GM21526 (cell line): ENCODE data around the gene MYOZ1.
"Not testable (repeated sequence)": the region's sequence is repeated elsewhere in the genome, so short reads cannot be mapped to it uniquely, and the experiment has no call there.

Experiments
- ATAC-seq: cut with Tn5 transposase; IDR thresholded peaks from one replicate; pipeline ENCODE4 v1.9.1; 2021; ENCODE audit warnings: moderate library complexity; ENCODE audit not compliant: unreplicated experiment, low FRiP score

Gene MYOZ1

GRCh38 chr10:73641328-73642060 lies at the start of gene MYOZ1:
MYOZ1 (minus strand) TSS chr10:73641474; CDS start chr10:73640017, 1,457 bp downstream.
- no peak for ATAC-seq

DNA sequence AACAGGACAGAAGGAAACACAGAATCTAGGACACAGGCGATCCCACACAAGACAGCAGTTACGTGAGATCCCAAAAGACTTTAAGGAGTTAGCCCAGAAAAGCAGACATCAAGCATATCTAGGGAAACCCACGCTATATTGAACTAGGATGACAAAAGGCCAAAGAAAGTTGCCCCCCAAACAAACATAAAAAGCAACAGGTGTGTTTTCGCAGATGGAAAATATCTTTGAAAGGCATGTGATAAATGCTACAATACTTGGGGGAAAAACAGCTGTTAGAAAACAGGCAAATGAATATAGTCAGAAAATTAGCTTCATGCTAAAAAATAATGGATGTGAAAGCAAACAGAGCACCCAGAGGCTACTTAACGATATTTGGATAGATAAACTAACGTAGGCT lies 49.5 kb upstream of the MYOZ1 start:
- ATAC-seq: not testable (repeated sequence)

DNA sequence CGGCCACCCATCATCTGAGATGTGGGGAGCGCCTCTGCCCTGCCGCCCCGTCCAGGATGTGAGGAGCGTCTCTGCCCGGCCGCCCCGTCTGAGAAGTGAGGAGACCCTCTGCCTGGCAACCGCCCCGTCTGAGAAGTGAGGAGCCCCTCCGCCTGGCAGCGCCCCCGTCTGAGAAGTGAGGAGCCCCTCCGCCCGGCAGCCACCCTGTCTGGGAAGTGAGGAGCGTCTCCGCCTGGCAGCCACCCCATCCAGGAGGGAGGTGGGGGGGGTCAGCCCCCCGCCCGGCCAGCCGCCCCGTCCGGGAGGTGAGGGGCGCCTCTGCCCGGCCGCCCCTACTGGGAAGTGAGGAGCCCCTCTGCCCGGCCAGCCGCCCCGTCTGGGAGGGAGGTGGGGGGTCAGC lies 48.3 kb upstream of the MYOZ1 start:
- not testable (repeated sequence) for ATAC-seq

- ATAC-seq: not testable (repeated sequence)
Measured at GRCh38 chr10:73687641-73688040, 46.4 kb upstream of the MYOZ1 start.

GRCh38 chr10:73674546-73674945 lies 33.3 kb upstream of the MYOZ1 start:
- ATAC-seq: not testable (repeated sequence)

DNA sequence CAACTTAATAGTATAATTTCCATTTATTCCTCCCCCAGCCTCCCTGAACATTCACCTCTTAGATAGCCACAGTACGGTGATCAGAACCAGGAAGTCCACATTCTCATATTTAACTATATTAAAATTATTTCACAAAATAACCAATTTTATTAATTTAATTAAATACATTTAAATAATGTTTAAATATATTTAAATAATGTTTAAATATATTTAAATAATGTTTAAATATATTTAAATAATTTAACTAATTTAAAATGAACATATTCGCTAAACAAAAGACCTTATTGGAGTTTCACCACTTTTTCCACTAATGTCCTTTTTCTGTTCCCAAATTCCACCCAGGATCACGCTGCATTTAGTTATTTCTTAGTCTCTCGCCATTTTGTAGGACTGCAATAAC lies 27.1 kb upstream of the MYOZ1 start:
- ATAC-seq: not testable (repeated sequence)

DNA sequence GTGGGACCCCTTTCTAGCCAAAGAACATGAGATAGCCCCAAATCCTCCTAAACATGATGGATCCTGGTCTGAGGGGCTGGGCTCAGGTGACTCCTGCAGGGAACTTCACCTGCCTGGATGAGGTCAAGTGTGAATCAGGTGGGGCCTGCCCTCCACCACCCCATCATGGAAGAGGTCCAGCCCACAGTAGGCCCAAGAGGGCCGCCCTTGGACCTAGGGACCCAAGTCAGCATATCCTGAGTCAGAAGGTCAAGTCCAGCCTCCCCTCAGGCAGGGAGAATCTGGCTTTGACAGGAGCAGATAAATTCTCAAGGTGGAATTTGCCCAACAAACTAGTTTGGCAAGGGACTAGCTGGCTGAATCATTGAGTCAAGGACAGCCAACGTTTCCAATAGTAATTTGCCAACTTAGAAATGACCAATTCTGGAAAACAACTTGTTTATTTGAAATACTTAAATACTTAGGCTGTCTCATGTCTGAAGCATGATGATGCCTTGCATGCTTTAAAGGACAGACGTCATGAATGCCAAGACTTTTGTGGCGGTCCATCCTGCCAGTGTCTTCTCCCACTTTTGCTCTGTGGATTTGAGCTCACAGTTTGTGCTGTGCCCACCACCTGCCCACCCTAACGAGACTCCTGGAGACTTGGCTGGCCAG lies 25.0 kb upstream of the MYOZ1 start:
- not testable (repeated sequence) for ATAC-seq

- not testable (repeated sequence) for ATAC-seq
Measured at GRCh38 chr10:73665581-73665980, 24.3 kb upstream of the MYOZ1 start.

GRCh38 chr10:73664156-73665040 lies 23.1 kb upstream of the MYOZ1 start:
- not testable (repeated sequence) for ATAC-seq

DNA sequence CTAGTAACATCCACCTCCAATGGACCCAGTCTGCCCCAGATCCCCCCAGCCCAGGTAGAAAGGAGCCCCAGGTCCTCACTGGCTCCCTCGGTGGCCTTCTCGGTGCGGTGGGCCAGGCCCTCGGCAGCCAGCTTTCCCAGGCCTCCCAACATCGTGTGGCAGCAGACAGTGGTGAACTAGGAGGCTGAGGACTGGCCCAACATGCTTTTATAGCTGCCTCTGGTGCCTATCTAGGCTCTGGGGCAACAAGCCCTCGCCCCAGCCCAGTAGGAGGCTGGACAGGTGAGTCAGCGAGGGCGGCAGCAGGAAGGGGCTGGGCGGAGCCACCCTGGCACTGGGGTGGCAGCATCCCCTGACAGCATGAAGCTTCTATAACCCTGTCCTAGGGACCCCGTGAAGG lies 22.3 kb upstream of the MYOZ1 start:
- ATAC-seq: not testable (repeated sequence)

GRCh38 chr10:73662705-73663104 lies 21.4 kb upstream of the MYOZ1 start:
- ATAC-seq: not testable (repeated sequence)

- no peak for ATAC-seq
Measured at GRCh38 chr10:73655990-73656298, 14.7 kb upstream of the MYOZ1 start, which contains the start of gene SYNPO2L. SYNPO2L (minus strand) TSS chr10:73656029; CDS start chr10:73655922, 107 bp downstream.

GRCh38 chr10:73655257-73655989 lies 14.1 kb upstream of the MYOZ1 start:
- no peak for ATAC-seq

DNA sequence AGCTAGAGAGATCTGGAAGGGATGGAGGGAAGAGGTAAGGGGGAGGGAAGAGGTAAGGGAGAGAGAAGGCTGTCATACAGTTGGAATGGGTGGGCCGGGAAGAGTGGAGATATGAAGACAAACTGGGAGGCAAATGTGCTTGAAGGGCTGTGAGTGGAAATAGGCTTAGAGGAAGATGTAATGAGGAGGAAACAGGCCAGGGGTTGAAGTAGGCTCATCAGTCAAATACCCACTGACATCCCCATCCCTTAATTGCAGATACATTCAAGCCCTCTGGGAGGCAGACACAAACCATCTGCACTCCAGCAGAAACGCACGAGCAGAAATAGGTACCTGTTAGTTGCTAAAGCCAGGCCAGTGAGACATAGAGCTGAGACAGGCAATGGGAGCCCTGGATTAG lies 12.4 kb upstream of the MYOZ1 start:
- ATAC-seq: no peak

DNA sequence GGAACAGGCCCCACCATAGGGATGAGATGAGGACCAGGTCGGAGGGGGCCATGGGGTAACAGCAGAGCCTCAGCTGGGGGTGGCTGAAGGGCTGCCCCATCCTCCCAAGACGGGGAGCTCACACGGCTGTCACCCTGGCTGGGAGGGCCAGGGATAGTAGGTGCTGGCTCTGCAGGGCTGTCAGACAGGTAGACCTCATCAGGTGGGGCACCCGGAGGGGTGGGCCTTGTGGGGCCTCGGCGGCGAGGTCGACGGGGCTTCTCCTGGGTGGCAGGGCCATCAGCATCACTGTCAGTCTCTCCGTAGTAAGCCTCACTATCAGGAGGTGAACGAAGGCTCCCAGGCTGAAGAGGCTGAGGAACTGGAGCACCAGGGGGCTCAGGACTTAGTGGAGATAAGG lies 11.9 kb upstream of the MYOZ1 start:
- no peak for ATAC-seq

- no peak for ATAC-seq
Measured at GRCh38 chr10:73650537-73651331, 9.5 kb upstream of the MYOZ1 start.

GRCh38 chr10:73649876-73650536 lies 8.7 kb upstream of the MYOZ1 start:
- no peak for ATAC-seq

DNA sequence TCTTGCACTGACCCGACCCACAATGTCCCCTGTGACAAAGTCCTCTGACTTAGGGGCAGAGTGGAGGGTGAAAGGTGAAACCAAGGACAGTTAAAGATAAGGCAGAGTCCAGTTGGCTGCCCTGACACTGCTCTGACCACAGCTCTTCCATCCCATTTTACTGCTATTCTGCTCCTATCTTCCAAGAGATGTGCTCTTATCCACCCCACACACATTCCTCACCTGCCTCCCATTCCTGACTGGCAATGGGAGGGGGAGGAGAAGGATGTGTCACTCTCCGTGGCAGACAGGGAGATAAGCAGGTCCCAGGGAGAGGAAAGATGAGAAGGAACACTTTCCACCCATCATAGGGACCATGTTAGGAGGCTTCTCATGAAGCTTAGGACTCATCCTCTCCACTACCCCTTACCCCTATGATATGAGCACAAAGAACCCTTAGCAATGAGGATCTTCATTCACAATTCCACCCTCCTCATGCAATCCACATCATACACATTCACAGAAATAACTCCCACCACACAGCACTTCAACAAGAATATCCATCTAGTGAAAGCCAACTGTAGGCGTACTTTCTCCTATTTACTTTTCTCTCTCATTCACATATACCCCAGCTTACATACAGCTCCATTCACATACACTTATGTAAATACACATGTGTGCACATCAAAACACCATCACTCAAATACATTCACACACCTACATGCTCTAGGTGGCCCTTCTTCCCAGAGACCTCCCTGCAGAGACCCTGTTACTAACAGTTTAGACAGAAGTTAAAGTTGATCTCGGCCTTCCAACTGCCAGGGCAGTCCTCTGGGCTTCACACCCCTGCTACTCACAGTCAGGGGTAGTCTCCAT lies 7.9 kb upstream of the MYOZ1 start:
- ATAC-seq: no peak
